Ovary (tissue), 9 donors: ENCODE data around the gene OCSTAMP. TPM values are rescaled to one million over a fixed set of nuclear protein-coding genes. Genes with fewer than 3 reads are reported as not detected.

Experiments
- DNase-seq, 5 donors: peaks; one replicate each; pipeline ENCODE4 v3.0.0-alpha.2; 2019 to 2020
- H3K27ac ChIP-seq, 2 donors: fragments of 200-600 bp; one replicate each; pipeline versions ENCODE4 v1.5.1 to v1.8.0; 2019 to 2022
- H3K27me3 ChIP-seq: fragments of 200-600 bp; one replicate; pipeline ENCODE4 v1.8.0; 2022
- H3K36me3 ChIP-seq: fragments of 200-600 bp; sonication (generic); one replicate; pipeline ENCODE4 v1.5.1; 2019
- H3K4me1 ChIP-seq: one replicate; pipeline ENCODE4 v1.8.1; 2013; ENCODE audit warnings: mild to moderate bottlenecking, moderate library complexity; ENCODE audit not compliant: insufficient read depth
- H3K4me3 ChIP-seq: fragments of 200-600 bp; sonication (generic); one replicate; pipeline ENCODE4 v1.5.1; 2017
- H3K9me3 ChIP-seq, 2 donors: fragments of 200-600 bp in 1 of 2; sonication (generic) in 1 of 2; one replicate each; pipeline versions ENCODE4 v1.5.1 to v1.8.1; 2013 to 2019; ENCODE audit warnings: mild to moderate bottlenecking in 1 of 2, moderate library complexity in 1 of 2
- EP300 ChIP-seq: sonication (generic); formaldehyde crosslinking; IDR thresholded peaks from one replicate; pipeline ENCODE4 v1.6.1; 2017; ENCODE audit warnings: antibody characterized with exemption
- POLR2A ChIP-seq: fragments of 450-650 bp; IDR thresholded peaks from one replicate; pipeline ENCODE4 v1.6.1; 2017; ENCODE audit warnings: antibody characterized with exemption, mild to moderate bottlenecking, moderate library complexity
- WGBS, 3 donors: extraction: QIAGEN DNeasy Blood & Tissue Kit in 1 of 3; methylation state at CpG; one replicate each; pipeline versions ENCODE4 v1.1.5 to v1.1.7; 2013 to 2017; 5-methylcytosine and 5-hydroxymethylcytosine counted together
- intact Hi-C, 4 donors: fragments of 100-400 bp; cut with DNase I; formaldehyde crosslinking; loops; one replicate each; pipeline versions ENCODE4 v1.11.0 to v1.15.1; 2022 to 2023
- polyA plus RNA-seq, 2 donors: library from polyadenylated mRNA; stranded (reverse); fragments of 200-250 nt in 1 of 2; fragments of 350-450 nt in 1 of 2; fragmentation: Illumina TruSeq in 1 of 2; extraction: RNeasy Lipid Tissue Mini Kit (QIAGEN cat#74804) in 1 of 2; gene quantifications; one replicate each; pipeline ENCODE4 v1.2.3, GENCODE V29; 2013 to 2014
- total RNA-seq, 7 donors: library from RNA; depleted of rRNA in 2 of 7; stranded (reverse); fragments of >200 nt in 2 of 7; fragmentation: NEBNext Ultra II Directional in 3 of 7; extraction: Animal tissue kit (Norgen Biotek cat#: 25700) in 3 of 7; gene quantifications; one replicate each; pipeline versions ENCODE4 v1.1.0 to v1.2.4, GENCODE V29; 2016 to 2023
- TF ChIP-seq, protein P1 (sequence below), 3 donors: fragments of 450-650 bp in 2 of 3; fragments of 200-600 bp in 1 of 3; IDR thresholded peaks; one replicate each; pipeline versions ENCODE4 v1.5.1 to v1.8.0; 2016 to 2022; ENCODE audit warnings: antibody characterized with exemption in 3 of 3, mild to moderate bottlenecking in 1 of 3
- donor health status: DM: no; HTN: no; CAD: no; lungs with moderate emphysema.
- donor health status: DM: no; HTN: no; CAD: no.
- donor health status: Bipolar disorder and iron deficiency.
- donor health status: DM: yes; HTN: yes; CAD: no.
- donor health status: DM: no; HTN: no; CAD: no.
- donor health status: DM: yes; HTN: yes; CAD: no.

OCSTAMP gene
- total and polyA plus RNA-seq, 9 donors = 2.0 TPM; not detected in 8

DNA sequence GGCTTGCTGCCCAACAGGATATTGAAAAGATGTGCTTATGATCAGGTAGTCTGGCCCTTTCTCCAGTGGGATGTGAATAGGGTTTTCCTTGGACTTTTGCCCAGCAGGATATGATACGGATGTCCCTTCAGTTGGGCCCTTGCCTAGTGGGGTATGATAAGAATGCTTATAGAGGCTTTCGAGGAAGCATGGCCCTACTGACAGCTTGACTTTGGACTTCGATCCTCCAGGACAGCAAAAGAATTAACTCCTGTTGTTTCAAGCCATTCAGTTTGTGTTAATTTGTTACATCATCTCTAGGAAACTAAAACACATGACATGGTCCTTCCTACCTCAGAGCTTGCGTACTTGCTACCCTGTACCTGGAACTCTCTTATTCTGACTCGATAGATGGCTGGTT is 27.3 kb downstream of the OCSTAMP start:
- Histone ChIP-seq H3K4me3 (no peak overlapping the region), H3K9me3 (no peaks in the 10 kb centered on the region), H3K27ac (no peak overlapping the region), H3K4me1 (no peaks in the 10 kb centered on the region), H3K27me3 (no peaks in the 10 kb centered on the region), H3K36me3 (no peaks in the 10 kb centered on the region)
- no peak for DNase-seq
- intact Hi-C loops = no loop called here
- TF ChIP-seq EP300 = no peak
- TF ChIP-seq POLR2A = no peak
- TF ChIP-seq, protein P1, sequence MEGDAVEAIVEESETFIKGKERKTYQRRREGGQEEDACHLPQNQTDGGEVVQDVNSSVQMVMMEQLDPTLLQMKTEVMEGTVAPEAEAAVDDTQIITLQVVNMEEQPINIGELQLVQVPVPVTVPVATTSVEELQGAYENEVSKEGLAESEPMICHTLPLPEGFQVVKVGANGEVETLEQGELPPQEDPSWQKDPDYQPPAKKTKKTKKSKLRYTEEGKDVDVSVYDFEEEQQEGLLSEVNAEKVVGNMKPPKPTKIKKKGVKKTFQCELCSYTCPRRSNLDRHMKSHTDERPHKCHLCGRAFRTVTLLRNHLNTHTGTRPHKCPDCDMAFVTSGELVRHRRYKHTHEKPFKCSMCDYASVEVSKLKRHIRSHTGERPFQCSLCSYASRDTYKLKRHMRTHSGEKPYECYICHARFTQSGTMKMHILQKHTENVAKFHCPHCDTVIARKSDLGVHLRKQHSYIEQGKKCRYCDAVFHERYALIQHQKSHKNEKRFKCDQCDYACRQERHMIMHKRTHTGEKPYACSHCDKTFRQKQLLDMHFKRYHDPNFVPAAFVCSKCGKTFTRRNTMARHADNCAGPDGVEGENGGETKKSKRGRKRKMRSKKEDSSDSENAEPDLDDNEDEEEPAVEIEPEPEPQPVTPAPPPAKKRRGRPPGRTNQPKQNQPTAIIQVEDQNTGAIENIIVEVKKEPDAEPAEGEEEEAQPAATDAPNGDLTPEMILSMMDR (IDR thresholded peaks at IDR 0.05) = no peak
- 48 to 64% (median 50%) methylated on average over 5 of the region's 5 CpGs for WGBS, 3 donors

DNA sequence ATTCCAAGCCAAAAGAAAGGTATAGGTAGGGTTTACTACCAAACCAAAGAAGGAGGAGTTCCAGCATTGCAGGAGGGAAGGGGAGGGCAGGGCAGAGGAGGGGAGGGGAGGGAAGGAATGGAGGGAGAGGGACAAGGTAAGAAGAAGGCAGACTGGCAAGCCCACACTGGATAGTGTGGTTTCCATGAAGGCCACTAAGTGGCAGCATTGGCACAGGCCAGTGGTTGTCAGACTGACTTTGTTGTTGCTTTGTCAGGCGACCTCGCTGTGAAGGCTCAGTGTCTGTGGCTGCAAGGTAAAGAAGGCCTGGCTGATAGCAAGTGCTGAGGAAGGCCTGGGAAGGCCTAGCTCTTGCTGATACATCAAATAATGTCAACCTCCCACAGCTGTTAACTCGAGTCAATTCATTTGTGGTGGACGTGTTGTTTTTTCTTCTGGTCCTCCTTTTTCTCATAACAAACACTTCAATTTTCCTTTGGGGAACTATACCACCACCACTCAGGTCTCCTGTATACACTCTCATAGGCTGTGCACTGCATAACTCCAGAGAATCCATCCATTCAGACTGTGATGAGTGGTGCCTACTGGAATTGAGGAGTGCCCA is 29.4 kb downstream of the OCSTAMP start:
- Histone ChIP-seq H3K36me3 (no peaks in the 10 kb centered on the region), H3K27me3 (no peaks in the 10 kb centered on the region), H3K4me3 (no peak overlapping the region), H3K27ac (no peak overlapping the region), H3K4me1 (no peaks in the 10 kb centered on the region), H3K9me3 (no peaks in the 10 kb centered on the region)
- peak in 1 of 5 donors; percentile 15 for DNase-seq
- no peak for TF ChIP-seq POLR2A
- TF ChIP-seq, protein P1 (IDR thresholded peaks at IDR 0.05) = no peak
- TF ChIP-seq EP300 = no peak
- intact Hi-C loops = no loop called here
- 15 to 24% (median 15%) methylated on average over 4 of the region's 4 CpGs for WGBS, 3 donors

DNA sequence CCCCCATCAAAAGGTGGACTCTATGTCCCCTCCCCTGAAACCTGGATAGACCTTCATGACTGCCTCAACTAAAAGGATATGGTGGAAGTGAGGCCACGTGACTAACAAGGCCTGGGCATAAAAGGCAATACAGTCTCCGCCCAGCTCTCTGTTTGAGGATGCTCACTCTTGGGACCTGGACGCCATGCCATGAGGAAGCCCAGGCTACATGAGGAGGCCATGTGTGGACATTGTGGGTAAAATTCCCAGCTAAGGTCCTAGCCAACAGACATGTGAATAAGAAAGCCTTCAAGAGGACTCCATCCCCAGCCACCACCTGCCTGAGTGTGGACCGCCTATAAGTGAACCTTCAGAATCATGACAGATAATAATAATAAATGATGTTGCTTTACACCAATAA is 29.9 kb downstream of the OCSTAMP start:
- Histone ChIP-seq H3K9me3 (no peaks in the 10 kb centered on the region), H3K27me3 (no peaks in the 10 kb centered on the region), H3K27ac (no peak overlapping the region), H3K4me1 (no peaks in the 10 kb centered on the region), H3K4me3 (no peak overlapping the region), H3K36me3 (no peaks in the 10 kb centered on the region)
- no peak for DNase-seq
- intact Hi-C loops = no loop called here
- WGBS, 3 donors = 79 to 86% (median 81%) methylated on average over 4 of the region's 4 CpGs
- TF ChIP-seq POLR2A (no peak), EP300 (no peak)
- TF ChIP-seq, protein P1 (IDR thresholded peaks at IDR 0.05) = no peak

DNA sequence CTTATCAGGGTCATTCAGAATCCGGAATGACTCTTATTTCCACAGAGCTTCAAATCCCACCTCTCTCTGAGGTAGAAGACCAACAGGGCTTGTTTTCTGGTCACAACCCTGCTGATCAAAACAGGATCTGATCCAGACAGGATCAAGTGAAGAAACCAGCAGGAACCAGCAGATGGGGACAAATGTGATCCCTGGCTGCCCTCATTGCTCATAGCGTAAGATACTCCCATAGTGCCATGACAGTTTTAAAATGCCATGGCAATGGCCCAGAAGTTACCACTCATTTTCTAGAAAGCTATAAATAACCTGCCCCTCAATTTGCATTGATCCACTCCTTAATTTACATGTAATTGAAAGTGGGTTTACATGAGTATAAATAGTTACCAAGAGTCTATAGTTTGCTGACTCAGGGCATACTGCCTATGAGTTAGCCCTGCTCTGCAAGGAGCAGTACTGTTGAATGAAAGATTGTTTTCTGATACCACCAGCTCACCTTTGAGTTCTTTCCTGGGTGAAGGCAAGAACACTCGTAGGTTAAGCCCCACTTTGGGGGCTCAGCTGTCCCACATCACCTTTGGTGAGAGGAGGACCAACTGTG is 30.9 kb downstream of the OCSTAMP start:
- H3K9me3 ChIP-seq = no peaks in the 10 kb centered on the region
- H3K4me1 ChIP-seq = no peaks in the 10 kb centered on the region
- H3K27ac ChIP-seq = no peak overlapping the region
- no peaks in the 10 kb centered on the region for H3K27me3 ChIP-seq
- no peak overlapping the region for H3K4me3 ChIP-seq
- DNase-seq = no peak
- no peaks in the 10 kb centered on the region for H3K36me3 ChIP-seq
- 52 to 62% (median 58%) methylated on average over 3 of the region's 3 CpGs for WGBS, 3 donors
- intact Hi-C loops = no loop called here
- no peak for TF ChIP-seq POLR2A
- TF ChIP-seq EP300 = no peak
- TF ChIP-seq, protein P1 (IDR thresholded peaks at IDR 0.05) = no peak
